Activated naive CD8-positive, alpha-beta T cell treated with anti-CD3 and anti-CD28 coated beads, Interleukin-2, amount 50 U/mL, for 16 hours (primary cell): Measurements from ENCODE around the gene GREB1L.

Experiments used
- DNase-seq: peaks from one replicate; pipeline ENCODE4 v3.0.0-alpha.2; 2020; ENCODE audit warnings: low read depth, low spot score

The GREB1L gene

DNA sequence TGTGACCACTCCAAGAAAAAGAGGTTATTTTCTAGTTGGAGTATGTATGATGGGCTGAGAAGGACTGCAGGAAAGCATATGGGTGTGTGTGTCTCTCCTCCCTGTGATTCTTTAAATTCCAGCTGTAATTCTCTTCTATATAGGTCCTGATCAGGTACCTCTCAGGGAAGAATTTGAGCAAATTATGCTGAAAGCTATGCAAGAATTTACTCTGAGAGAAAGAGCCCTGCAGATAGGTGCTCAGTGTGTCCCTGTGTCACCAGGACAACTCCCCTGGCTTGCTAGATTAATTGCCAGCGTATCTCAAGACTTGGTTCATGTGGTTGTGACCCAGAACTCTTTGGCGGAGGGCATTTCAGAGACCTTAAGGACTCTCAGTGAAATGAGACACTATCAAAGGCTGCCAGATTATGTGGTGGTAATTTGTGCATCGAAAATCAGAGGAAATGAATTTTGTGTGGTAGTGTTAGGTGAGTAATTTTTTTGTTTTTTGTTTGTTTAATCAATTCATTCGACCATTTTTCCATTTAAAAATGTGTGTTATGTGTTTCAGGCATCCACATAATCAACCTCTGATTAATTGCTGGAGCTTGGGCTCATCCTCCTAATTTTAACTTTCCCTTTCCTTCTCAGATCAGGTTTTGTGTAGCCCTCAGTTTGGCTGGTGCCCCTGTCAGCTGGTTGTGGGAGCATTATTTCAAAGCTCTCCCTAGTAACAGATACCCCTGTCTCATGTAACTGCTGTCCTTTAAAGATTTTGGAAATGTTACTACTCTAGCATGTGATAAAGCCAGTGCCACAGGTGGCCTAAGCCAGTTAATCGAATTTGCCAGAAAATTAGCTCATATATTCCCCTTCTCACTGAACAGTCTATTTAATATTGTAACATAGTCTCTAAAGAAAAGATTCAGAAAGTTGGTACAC, 207.6 kb downstream of the GREB1L start:
- DNase-seq, result no peak

DNA sequence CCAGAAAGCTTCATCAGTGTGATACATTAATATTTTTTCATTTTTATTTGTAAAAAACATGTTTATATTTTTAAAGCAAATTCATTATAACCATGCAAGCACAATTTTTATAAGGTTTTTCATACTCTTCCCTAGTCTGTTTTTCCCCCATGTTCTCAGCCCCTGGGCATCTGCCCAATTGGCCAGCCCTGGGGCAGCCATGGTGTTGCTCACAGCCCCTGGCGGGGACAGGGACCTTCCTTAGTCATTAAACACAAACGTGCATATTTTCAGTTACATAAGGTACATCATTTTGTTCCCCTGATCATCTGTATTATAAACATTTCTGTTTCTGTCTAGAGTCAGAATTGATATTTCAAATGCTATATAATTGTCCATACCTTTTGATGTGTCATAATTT, 208.5 kb downstream of the GREB1L start:
- DNase-seq, result no peak

DNA sequence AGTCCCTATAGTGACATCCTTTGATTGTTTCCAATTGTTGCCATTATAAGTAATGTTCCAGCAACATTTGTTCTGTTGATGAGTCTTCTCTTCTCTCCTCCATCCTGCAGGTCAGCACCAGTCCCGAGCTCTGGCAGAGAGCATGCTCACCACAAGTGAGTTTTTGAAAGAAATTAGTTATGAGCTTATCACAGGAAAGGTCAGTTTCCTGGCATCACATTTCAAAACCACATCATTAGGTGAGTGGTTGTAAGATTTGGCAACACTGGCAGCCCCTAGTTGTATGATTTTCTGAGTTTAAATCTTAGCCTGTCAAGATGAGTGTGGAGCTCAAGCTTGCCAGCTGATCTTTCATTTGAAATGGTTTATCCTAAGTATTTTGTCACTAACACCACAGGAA, 208.9 kb downstream of the GREB1L start:
- no peak for DNase-seq

DNA sequence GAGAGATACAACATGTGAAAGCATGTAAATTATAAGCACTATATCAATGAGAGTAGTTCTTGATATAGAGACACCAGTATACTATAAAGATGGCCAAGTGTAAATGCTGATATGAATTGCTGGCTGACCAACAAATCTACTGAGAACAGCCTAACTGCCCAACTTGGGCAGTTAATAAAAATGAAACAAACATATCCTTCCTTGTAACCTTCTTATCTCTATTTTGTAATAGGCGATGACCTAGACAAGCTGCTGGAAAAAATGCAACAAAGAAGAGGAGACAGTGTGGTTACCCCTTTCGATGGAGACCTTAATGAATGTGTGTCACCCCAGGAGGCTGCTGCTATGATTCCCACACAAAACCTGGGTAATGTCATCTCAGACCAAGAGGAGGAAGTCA, 209.8 kb downstream of the GREB1L start:
- no peak for DNase-seq

DNA sequence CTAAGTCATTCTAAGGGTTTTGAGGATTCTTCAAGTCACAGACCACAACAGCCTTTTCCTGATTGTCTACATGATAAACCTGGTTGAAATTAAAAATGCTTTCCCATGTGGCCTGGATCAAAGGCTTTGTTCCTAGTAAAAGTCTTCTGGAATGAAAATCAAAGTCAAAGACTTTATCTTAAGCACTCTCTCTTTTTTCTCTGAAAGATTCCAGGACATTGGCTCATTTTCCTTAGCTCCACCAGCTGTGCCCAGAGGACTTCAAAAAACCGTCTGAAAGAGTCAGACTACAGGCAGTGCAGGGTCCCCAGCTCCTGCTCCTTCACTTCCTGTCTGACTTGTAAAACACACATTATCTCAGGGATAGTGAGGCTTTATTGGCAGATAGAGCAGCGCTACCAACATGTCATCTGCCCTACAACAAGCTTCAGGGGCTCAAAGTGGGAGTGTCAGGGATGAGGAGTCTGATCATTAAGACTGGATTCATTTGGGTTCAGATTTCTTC, 210.3 kb downstream of the GREB1L start:
- no peak for DNase-seq

DNA sequence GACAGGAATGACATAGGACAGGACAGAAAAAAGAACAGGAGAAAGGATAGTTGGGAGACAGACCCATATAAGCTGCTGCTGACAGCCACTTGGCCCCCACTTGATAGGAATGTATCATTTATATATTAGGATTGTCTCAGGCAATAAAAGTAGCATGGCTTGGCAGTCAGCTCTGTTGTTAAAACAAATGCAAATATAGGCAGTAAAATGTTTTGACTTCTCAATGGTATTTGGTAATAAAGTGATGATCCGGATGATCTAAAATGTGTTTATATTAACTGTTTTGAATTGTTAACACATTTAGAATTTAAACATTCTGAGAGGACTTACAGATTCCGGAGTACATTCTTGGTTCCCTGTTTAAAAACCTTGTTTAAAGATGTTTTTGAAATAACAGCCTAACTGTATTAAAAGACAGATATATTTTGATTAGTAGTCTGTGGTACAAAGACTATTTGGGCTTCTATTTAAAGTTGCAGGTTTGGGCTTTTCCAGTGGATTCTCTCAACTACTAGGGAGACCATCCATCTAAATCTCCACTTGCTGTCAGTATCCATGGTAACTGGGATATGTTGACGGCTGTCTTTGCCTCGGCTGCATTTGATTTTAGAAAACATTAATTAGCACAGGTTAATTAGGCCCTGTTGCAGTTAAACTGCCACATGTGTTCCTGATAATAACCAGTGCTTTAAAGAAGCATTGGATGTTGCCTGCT, 210.9 kb downstream of the GREB1L start:
- no peak for DNase-seq

DNA sequence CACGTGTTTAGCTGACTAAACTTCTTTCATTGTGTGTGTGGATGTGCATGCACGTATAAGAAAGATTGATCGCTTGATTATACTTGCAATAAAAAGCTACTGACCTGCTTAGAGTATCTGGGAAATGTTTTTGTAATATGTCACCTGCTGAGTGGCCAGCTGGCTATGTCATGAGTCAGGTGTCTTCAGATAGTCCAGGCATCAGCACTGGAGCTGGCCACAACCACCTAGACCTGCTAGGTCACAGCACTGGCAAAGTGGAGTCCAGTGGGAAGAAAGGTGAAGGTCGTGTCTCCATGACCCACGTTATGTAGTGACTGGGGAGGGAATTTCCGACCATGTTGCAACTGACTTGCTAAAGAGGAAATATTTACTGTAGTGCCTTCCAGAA, 211.5 kb downstream of the GREB1L start:
- no peak for DNase-seq

DNA sequence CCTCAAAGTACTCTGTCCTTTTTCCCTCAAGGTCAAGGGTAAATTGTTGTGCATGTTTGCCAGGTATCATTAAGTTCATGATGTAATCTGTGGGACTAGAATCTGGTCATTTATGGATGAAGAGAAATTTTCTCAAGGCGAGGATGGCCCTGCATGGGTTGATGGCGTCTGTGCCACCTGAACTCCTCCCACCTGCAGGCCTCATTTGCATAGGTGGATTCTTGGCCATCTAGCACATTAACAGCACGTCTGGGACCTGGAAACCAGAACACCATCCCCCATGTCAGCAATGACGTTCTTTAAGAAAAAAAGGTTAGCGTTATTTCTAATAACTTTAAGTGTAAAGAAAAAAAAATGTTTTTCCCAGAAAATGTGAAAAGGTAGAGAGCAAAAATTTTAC, 212.7 kb downstream of the GREB1L start:
- DNase-seq, result no peak

DNA sequence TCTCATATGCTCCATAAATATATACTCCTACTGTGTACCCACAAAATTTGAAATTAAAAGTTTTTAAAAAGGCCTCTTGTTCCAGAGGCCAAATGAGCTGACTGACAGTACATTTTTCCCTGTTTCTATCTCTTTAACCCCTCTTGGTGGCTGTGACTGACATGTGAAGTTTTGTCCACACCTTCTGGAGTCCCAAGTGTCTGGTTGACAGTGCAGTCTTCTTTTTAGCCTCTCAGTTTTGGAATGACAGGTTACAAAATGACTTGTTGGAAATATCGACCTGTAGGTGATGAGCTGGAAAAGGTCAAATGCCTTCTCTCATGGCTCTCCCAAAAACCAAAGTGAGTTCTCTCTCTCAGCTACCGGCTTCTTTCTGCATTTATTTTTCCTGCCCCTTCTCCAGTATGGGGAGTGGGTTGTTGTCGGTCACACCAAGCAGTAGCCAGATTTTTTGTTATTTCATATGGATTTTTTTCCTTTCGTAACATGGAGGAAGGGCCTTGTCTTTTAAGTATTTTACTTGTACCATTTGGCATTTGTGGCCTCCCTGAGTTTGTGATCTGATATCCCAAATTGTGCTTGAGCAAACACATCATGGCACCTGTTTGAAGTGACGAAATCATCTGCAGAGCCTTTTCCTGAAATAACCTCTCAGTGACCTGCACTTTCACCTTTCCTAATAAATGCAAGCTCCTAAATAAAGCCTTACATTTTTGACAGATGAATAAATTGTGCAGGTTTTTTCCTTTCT, 214.6 kb downstream of the GREB1L start:
- no peak for DNase-seq

DNA sequence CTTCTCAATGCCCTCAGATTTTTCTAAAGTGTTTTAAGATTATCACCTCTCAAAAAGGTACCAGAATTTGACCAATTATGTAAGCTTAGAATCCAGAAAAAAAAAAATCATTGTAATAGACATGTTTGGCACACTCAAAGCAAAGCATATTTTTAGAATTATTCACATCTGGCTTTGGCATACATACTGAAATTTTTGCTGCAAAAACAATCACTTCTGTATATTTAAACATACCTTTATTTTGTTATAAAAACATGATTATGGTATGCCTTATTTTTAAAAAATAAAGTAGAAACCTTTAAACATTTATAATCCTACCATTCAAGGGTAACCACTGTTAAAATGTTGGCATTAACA, 215.1 kb downstream of the GREB1L start:
- DNase-seq, result no peak

DNA sequence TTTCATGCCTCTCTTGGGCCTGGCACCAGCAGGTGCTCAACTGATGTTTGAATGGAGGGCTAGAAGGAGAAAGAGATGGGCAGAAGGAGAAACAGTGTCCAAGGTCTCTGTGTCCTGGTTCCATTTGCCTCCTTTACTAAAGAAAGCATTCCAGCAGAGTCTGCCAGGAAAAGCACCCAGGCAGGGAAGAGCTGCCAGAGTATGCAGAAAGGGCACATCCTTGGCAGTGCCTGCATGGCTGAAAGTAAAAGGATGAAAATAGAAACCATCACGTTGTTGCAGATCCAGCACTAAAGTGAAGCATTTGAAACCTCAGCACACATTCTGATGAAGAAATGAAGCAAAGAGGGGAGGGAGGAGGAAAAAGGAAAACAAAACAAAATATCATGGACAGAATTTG, 216.3 kb downstream of the GREB1L start:
- no peak for DNase-seq

DNA sequence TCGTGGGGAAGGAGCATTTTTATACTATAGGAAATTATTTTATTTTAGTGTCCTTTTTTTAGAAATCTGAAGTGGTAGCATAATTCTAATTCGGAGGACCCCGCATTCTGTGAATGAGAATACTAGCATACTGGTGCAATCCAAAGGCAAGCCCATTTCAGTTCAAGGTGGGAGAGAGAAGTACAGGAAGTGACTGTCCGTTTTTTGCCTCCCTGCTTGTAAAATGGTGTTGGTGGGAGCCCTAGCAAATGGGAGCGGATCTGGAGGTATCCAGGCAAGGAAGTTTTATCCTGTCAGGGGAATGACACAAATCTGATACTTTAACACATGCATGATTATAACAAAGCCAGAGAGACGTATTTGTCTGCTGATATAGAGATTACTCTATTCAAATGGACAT, 216.8 kb downstream of the GREB1L start:
- DNase-seq, result no peak

DNA sequence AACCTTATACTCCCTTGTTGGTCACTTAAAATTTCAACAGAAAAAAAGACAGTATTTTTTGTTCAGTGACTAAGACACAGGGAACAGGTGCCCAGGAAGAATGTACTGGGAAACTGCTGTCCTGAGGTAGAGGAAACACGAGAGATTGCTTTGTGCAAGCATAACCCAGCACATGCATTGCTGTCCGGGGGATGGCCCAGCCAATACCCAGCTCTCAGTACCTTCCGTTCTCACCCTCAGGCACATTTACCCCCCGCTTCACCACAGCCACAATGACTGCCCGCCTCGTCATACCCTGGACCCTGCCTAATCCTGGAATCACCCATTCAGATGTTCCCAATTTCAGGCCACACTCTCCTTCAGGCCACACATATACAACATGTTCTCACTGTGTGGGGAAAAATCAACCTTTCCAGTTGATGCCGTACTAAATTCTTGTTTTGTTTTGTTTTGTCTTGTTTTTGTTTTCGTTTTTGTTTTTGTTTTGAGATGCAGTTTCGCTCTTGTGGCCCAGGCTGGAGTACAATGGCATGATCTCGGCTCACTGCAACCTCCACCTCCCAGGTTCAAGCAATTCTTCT, 217.8 kb downstream of the GREB1L start:
- DNase-seq, result no peak

DNA sequence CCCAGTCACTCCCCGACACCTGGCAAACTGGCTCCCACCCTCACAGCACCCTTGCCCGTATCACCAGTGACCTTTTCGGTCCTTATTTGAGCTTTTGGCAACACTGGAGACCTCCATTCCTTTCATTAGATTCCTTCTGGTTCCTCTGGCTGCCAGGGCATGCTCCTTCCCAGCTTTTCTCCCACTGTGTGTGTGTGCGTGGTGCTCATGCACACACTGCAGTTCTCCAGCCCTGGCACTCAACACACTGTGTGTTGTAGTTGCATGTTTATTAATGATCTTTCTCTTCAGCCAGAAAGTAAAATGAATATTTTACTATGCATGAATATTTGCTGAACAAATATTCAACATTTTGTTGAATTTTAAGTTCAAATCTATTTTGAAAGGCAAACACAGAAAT, 219.4 kb downstream of the GREB1L start:
- DNase-seq, result no peak

DNA sequence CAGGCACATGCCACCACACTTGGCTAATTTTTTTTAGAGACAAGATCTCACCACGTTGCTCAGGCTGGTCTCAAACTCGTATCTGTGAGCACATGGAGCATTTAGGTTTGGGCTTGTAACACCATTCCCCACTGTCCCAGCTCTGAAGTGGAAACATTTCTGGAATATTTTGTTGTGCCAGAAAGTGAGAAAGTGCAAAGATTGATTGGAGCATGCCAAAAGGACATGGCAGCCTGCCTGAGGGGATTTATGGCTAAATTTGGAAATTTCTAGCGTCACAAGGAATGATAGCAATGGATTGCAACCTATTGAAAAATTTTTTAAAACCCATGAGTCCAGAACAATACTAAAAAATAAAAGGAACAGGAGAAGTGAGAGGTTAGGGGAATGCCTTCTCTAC, 221.7 kb downstream of the GREB1L start:
- DNase-seq, result no peak

DNA sequence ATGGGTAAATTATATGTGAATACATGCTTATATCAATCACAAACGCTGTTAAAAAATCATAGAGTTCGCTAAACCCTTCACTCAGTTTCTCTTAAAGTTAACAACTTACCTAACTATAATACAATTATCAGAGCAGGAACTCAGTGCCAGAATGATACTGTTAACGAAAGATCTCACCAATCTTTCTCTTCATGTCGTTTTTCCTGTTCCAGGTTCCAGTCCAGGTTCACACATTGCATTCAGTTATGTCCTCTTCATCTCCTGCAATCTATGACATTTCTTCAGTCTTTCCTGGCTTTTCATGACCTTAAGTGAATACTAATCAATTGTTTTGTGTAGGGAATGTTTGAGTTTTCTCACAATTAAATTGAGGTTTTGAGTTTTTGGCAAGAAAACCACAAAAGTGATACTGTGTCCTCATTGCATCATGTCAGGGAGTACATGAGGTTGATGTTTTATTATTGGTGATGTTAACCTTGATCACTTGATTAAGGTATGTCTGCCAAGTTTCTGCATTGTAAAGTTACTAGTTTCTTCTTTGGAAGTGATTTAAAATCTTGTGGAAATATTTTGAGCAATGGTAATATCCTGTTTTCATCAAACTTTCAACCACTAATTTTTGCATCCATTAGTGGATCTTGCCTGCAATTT, 226.6 kb downstream of the GREB1L start:
- DNase-seq, result no peak

DNA sequence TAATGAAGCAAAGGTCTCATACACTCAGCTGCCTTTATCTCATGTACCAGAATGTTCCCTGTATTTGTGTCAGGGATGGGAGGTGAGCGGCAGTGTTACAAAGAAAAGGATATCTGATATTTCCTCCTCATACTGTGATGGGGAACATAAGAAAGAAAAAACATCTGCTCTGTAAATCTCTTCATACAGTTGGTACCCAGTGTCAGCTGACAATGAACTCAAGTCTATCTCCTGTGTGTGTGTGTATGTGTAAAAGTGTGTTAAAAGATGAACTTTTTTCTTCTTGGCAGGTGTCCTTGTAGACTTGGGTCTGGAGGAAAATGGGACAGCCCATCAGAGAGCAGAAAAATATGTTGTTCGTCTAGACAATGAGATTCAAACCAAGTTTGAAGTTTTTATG, 230.7 kb downstream of the GREB1L start:
- DNase-seq, result no peak

DNA sequence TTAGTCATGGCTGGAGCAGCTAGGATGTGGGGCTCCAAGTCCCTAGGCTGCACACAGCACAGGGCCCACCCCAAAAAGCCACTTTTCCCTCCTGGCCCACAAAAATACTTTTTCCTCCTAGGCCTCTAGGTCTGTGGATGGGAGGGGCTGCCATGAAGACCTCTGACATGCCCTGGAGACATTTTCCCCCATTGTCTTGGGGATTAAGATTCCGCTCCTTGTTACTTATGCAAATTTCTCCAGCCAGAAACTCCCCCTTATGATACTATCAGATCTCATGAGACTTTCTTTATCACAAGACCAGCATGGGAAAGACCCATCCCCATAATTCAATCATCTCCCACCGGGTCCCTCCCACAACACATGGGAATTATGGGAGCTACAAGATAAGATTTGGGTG, 232.6 kb downstream of the GREB1L start:
- DNase-seq, result no peak

DNA sequence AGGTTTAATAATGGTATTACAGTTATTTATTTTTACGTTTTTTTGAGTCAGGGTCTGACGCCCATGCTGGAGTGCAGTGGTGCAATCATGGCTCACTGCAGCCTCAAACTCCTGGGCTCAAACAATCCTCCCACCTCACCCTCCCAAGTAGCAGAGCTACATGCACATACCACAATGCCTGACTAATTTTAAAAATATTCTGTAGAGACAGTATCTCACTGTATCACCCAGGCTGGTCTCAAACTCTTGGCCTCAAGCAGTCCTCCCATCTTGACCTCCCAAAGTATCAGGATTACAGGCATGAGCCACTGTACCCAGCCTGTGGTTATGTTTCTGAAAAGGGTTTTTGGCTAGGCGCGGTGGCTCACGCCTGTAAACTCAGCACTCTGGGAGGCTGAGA, 237.7 kb downstream of the GREB1L start:
- DNase-seq, result no peak

DNA sequence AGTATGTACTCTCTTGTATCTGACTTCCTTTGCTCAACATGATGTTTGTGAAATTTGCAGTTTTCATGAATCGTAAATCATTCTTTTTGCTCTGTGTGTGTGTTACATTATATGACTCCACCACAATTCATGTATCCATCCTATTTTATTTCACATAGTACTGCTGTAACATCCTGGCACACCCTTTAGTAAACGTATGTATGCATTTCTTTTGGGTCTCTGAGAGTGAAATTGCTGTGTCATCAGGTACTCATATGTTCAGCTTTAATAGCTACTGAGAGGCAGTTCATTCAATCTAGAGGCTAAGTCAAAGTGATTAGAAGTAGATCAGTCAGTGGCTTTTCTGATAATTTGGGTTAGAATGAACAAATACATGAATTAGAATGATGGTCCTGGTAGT, 239.7 kb downstream of the GREB1L start:
- no peak for DNase-seq

DNA sequence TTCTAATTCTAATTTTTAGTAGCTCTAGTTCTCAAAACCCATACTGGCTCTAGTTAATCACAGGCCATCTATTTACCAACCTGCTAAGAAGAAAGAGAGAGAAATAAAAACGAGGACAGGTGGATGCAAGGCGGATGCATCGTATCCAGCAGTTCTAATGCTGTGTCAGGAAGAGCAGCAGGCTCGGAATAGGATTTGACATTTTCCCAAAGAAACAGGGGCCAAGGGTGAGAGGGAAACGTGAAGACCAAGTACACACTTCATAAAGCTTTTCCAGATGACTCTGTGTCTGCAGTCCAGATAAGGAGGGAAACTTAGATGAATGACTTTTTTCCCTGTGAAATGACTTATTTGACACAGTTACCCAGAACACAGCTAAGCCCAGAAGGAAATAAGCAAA, 241.0 kb downstream of the GREB1L start:
- DNase-seq, result no peak
